K562 (cell line): Measurements from ENCODE around the gene RHBDD1. TPM values are rescaled to one million over a fixed set of nuclear protein-coding genes. Genes with fewer than 3 reads are reported as not detected.

Experiments
- BMI1 ChIP-seq: fragments of 150-350 bp; IDR thresholded peaks from 2 replicates; pipeline ENCODE4 v1.6.1; 2014; ENCODE audit warnings: low read length
- CEBPG ChIP-seq, 3 experiments: fragments of 200-800 bp in 1 of 3; sonication (Bioruptor generic) in 1 of 3; sonication (generic) in 1 of 3; formaldehyde crosslinking in 1 of 3; IDR thresholded peaks in 2 of 3; conservative IDR thresholded peaks in 1 of 3; 2 replicates each; pipeline versions ENCODE4 v1.6.1 to v1.8.0; 2016 to 2022; ENCODE audit warnings: missing compliant biosample characterization in 2 of 3, missing genetic modification characterization in 2 of 3, mild to moderate bottlenecking in 1 of 3, missing genetic modification reagents in 1 of 3
- CEBPZ ChIP-seq: fragments of 150-350 bp; IDR thresholded peaks from 2 replicates; pipeline ENCODE4 v1.6.1; 2014; ENCODE audit warnings: low read depth, mild to moderate bottlenecking, low read length, borderline replicate concordance
- CREB1 ChIP-seq, 2 experiments: sonication (generic) in 1 of 2; formaldehyde crosslinking in 1 of 2; IDR thresholded peaks; 2 replicates each; pipeline versions ENCODE4 v1.6.1 to v1.8.0; 2012 to 2022; ENCODE audit warnings: inconsistent platforms in 1 of 2, mild to moderate bottlenecking in 1 of 2, missing genetic modification reagents in 1 of 2, moderate library complexity in 1 of 2
- CXXC5 ChIP-seq: fragments of 250-450 bp; sonication (Bioruptor Pico); IDR thresholded peaks from 2 replicates; pipeline ENCODE4 v1.8.0; 2022; ENCODE audit warnings: inconsistent platforms, mild to moderate bottlenecking, moderate library complexity
- DPF2 ChIP-seq: fragments of 450-650 bp; IDR thresholded peaks from 2 replicates; pipeline ENCODE4 v1.6.1; 2016
- E2F6 ChIP-seq, 2 experiments: IDR thresholded peaks; 2 replicates each; pipeline ENCODE4 v1.6.1; 2011; ENCODE audit warnings: borderline replicate concordance in 1 of 2, control low read depth in 1 of 2, low read depth in 1 of 2, low read length in 1 of 2, mild to moderate bottlenecking in 1 of 2, mixed read lengths in 1 of 2, moderate library complexity in 1 of 2; ENCODE audit not compliant: insufficient read depth in 1 of 2, insufficient read length in 1 of 2, poor library complexity in 1 of 2, severe bottlenecking in 1 of 2; ENCODE audit errors: extremely low read depth in 1 of 2
- ETV1 ChIP-seq: fragments of 450-650 bp; conservative IDR thresholded peaks from 2 replicates; pipeline ENCODE4 v1.6.1; 2016; ENCODE audit warnings: missing genetic modification characterization, control low read depth, low read depth, missing compliant biosample characterization
- GTF2B ChIP-seq: IDR thresholded peaks from 2 replicates; pipeline ENCODE4 v1.6.1; 2011; ENCODE audit not compliant: insufficient read length; ENCODE audit errors: extremely low read depth
- HEY1 ChIP-seq: fragments of 250-450 bp; sonication (Bioruptor Pico); IDR thresholded peaks from 2 replicates; pipeline ENCODE4 v1.5.0; 2020; ENCODE audit warnings: mild to moderate bottlenecking, moderate library complexity, borderline replicate concordance
- MBD2 ChIP-seq: sonication (generic); IDR thresholded peaks from 2 replicates; pipeline ENCODE4 v1.6.1; 2016; ENCODE audit warnings: low read depth, borderline replicate concordance
- PPARD ChIP-seq: fragments of 250-450 bp; sonication (Bioruptor Pico); IDR thresholded peaks from 2 replicates; pipeline ENCODE4 v1.8.0; 2022; ENCODE audit warnings: inconsistent platforms, mild to moderate bottlenecking, moderate library complexity
- SMAD1 ChIP-seq: fragments of 150-350 bp; IDR thresholded peaks from 2 replicates; pipeline ENCODE4 v1.6.1; 2014; ENCODE audit warnings: low read length, low read depth; ENCODE audit not compliant: partially characterized antibody
- TAF9B ChIP-seq: fragments of 450-650 bp; IDR thresholded peaks from 2 replicates; pipeline ENCODE4 v1.6.1; 2018; ENCODE audit warnings: mild to moderate bottlenecking; ENCODE audit not compliant: partially characterized antibody
- TAL1 ChIP-seq: fragments of 450-650 bp; IDR thresholded peaks from 2 replicates; pipeline ENCODE4 v1.6.1; 2016; ENCODE audit warnings: mild to moderate bottlenecking
- VEZF1 ChIP-seq: fragments of 200-800 bp; sonication (Bioruptor generic); IDR thresholded peaks from 2 replicates; pipeline ENCODE4 v1.6.1; 2017; ENCODE audit warnings: missing genetic modification characterization, missing compliant biosample characterization
- ZBED1 ChIP-seq: IDR thresholded peaks from 2 replicates; pipeline ENCODE4 v1.6.1; 2014
- ZNF511 ChIP-seq: sonication (generic); formaldehyde crosslinking; IDR thresholded peaks from 2 replicates; pipeline ENCODE4 v1.8.0; 2022; ENCODE audit warnings: mild to moderate bottlenecking, missing genetic modification reagents
- ZNF785 ChIP-seq: fragments of 250-450 bp; sonication (Bioruptor Pico); IDR thresholded peaks from 2 replicates; pipeline ENCODE4 v1.4.0; 2020; ENCODE audit warnings: mild to moderate bottlenecking
- polyA plus RNA-seq, 8 experiments: library from polyadenylated mRNA; depleted of rRNA in 4 of 8; stranded (reverse) in 5 of 8; unstranded in 3 of 8; fragments of >200 nt; fragmentation: Nextera tagmentation in 2 of 8; fragmentation: Illumina TruSeq in 1 of 8; extraction: Ambion mirVana in 2 of 8; extraction: Trizol in 1 of 8; gene quantifications; 2 replicates each; pipeline versions ENCODE4 v1.2.1 to v1.2.3, GENCODE V29; 2011 to 2014; ENCODE audit warnings: inconsistent platforms in 1 of 8, missing spikeins in 1 of 8
- total RNA-seq, 7 experiments: library from RNA; depleted of rRNA in 6 of 7; stranded (reverse); fragments of >200 nt in 6 of 7; fragmentation: Illumina TruSeq in 2 of 7; extraction: Trizol in 2 of 7; gene quantifications; 2 replicates each; pipeline versions ENCODE4 v1.2.1 to v1.2.3, GENCODE V29; 2011 to 2021; ENCODE audit warnings: low replicate concordance in 1 of 7

RHBDD1 gene
- total and polyA plus RNA-seq, 9 of the 15 experiments (the other 6 are each of a cell fraction or from before 2014, with no cell fraction given): 4.8 to 34.8 (median 15.6) TPM

- TF ChIP-seq CEBPZ (no peak), BMI1 (no peak), GTF2B (no peak), CEBPG (CRISPR knock-in tag; IDR thresholded peaks at IDR 0.05) (no peak), CEBPG (tag; conservative IDR thresholded peaks at IDR 0.05 in 1 of 2, IDR thresholded peaks at IDR 0.05 in 1 of 2) (no peak), MBD2 (no peak), ZBED1 (peak; percentile 45; the same call in 1 of the 2 replicates), SMAD1 (peak; percentile 63), VEZF1 (CRISPR knock-in tag) (no peak), CREB1 (IDR thresholded peaks at IDR 0.05) (peak; percentile 64), CREB1 (CRISPR knock-in tag; IDR thresholded peaks at IDR 0.05) (no peak), DPF2 (peak; percentile 91), TAL1 (peak; percentile 94), PPARD (no peak), TAF9B (peak; percentile 6), HEY1 (CRISPR knock-in tag) (no peak), CXXC5 (CRISPR knock-in tag) (no peak), ETV1 (tag) (peak; percentile 75), ZNF785 (no peak), E2F6 (IDR thresholded peaks at IDR 0.05; ENCODE audit: borderline replicate concordance in 1 of 2, extremely low read depth in 1 of 2, insufficient read depth in 1 of 2, insufficient read length in 1 of 2, low read depth in 1 of 2, low read length in 1 of 2, poor library complexity in 1 of 2, severe bottlenecking in 1 of 2) (no peak), ZNF511 (CRISPR knock-in tag) (no peak; the same call in 1 of the 2 replicates)
Observed at GRCh38 chr2:226835420-226835795, 446 bp upstream of the RHBDD1 start (continued).
